ENCODE measurements around the gene KCNN3. TPM values are rescaled to one million over a fixed set of nuclear protein-coding genes. Genes with fewer than 3 reads are reported as not detected.

The KCNN3 gene
- total and polyA plus RNA-seq, 10 donors, result 0.13 to 15.1 (median 7.4) TPM

GRCh38 chr1:154818911-154819310, 51.2 kb downstream of the KCNN3 start:
- Histone ChIP-seq H3K27ac (no peak overlapping the region), H3K4me3 (no peak overlapping the region), H3K4me1 (peaks cover 0 to 12% (median 3%) of the 10 kb centered on the region in 6 donors), H3K27me3 (replicated peaks in 1 of 7) (no peaks in the 10 kb centered on the region), H3K36me3 (no peaks in the 10 kb centered on the region), H3K9me3 (no peaks in the 10 kb centered on the region)
- intact Hi-C loops (cut with DNase I; ENCODE audit: low total_unique reads), result no loop called here
- 74 to 92% (median 91%) methylated on average over 5 to 6 of the region's 6 CpGs for WGBS, 5 donors
- TF ChIP-seq POLR2AphosphoS5 (IDR thresholded peaks at IDR 0.05), result no peak
- TF ChIP-seq CTCF (IDR thresholded peaks at IDR 0.05 in 8 of 11, conservative IDR thresholded peaks at IDR 0.05 in 3 of 11), result no peak
- TF ChIP-seq POLR2A (IDR thresholded peaks at IDR 0.05), result no peak
- DNase-seq, result no peak

- Histone ChIP-seq H3K27me3 (replicated peaks in 1 of 7) (peaks cover 0 to 5% (median 0%) of the 10 kb centered on the region in 7 donors), H3K4me3 (no peak overlapping the region), H3K36me3 (no peaks in the 10 kb centered on the region), H3K27ac (no peak overlapping the region), H3K9me3 (no peaks in the 10 kb centered on the region), H3K4me1 (peaks cover 0 to 25% (median 7%) of the 10 kb centered on the region in 6 donors)
- WGBS, 5 donors, result 70 to 87% (median 78%) methylated on average over 2 of the region's 2 CpGs
- no peak for DNase-seq
- TF ChIP-seq POLR2AphosphoS5 (IDR thresholded peaks at IDR 0.05) (no peak), CTCF (IDR thresholded peaks at IDR 0.05 in 8 of 11, conservative IDR thresholded peaks at IDR 0.05 in 3 of 11) (no peak), POLR2A (IDR thresholded peaks at IDR 0.05) (no peak)
- intact Hi-C loops (cut with DNase I; ENCODE audit: low total_unique reads), result no loop called here
These were observed 53.1 kb downstream of the KCNN3 start for GRCh38 chr1:154816937-154817336.

GRCh38 chr1:154816369-154816768, 53.7 kb downstream of the KCNN3 start:
- no peaks in the 10 kb centered on the region for H3K36me3 ChIP-seq
- H3K4me1 ChIP-seq, result peaks cover 0 to 25% (median 7%) of the 10 kb centered on the region in 6 donors
- 61 to 74% (median 65%) methylated on average over 6 of the region's 6 CpGs for WGBS, 5 donors
- intact Hi-C loops (cut with DNase I; ENCODE audit: low total_unique reads), result no loop called here
- DNase-seq, result no peak
- TF ChIP-seq POLR2A (IDR thresholded peaks at IDR 0.05), result no peak
- no peak for TF ChIP-seq POLR2AphosphoS5 (IDR thresholded peaks at IDR 0.05)
- no peak for TF ChIP-seq CTCF (IDR thresholded peaks at IDR 0.05 in 8 of 11, conservative IDR thresholded peaks at IDR 0.05 in 3 of 11)
- H3K27me3 ChIP-seq (replicated peaks in 1 of 7), result peaks cover 0 to 5% (median 0%) of the 10 kb centered on the region in 7 donors
- H3K4me3 ChIP-seq, result no peak overlapping the region
- no peak overlapping the region for H3K27ac ChIP-seq
- H3K9me3 ChIP-seq, result no peaks in the 10 kb centered on the region

- Histone ChIP-seq H3K27ac (no peak overlapping the region), H3K4me3 (no peak overlapping the region), H3K9me3 (no peaks in the 10 kb centered on the region), H3K27me3 (replicated peaks in 1 of 7) (peaks cover 0 to 10% (median 0%) of the 10 kb centered on the region in 7 donors), H3K4me1 (peaks cover 0 to 15% (median 4%) of the 10 kb centered on the region in 6 donors), H3K36me3 (no peaks in the 10 kb centered on the region)
- intact Hi-C loops (cut with DNase I; ENCODE audit: low total_unique reads), result no loop called here
- WGBS, 5 donors, result 86 to 95% (median 91%) methylated on average over 8 of the region's 8 CpGs
- no peak for DNase-seq
- no peak for TF ChIP-seq POLR2A (IDR thresholded peaks at IDR 0.05)
These were observed 56.1 kb downstream of the KCNN3 start for GRCh38 chr1:154813846-154814505.
